ENCODE data around the gene SLC16A14.
"Not testable (repeated sequence)": the region's sequence is repeated elsewhere in the genome, so short reads cannot be mapped to it uniquely, and the experiment has no call there.

The SLC16A14 gene, protein sequence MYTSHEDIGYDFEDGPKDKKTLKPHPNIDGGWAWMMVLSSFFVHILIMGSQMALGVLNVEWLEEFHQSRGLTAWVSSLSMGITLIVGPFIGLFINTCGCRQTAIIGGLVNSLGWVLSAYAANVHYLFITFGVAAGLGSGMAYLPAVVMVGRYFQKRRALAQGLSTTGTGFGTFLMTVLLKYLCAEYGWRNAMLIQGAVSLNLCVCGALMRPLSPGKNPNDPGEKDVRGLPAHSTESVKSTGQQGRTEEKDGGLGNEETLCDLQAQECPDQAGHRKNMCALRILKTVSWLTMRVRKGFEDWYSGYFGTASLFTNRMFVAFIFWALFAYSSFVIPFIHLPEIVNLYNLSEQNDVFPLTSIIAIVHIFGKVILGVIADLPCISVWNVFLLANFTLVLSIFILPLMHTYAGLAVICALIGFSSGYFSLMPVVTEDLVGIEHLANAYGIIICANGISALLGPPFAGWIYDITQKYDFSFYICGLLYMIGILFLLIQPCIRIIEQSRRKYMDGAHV

DNA sequence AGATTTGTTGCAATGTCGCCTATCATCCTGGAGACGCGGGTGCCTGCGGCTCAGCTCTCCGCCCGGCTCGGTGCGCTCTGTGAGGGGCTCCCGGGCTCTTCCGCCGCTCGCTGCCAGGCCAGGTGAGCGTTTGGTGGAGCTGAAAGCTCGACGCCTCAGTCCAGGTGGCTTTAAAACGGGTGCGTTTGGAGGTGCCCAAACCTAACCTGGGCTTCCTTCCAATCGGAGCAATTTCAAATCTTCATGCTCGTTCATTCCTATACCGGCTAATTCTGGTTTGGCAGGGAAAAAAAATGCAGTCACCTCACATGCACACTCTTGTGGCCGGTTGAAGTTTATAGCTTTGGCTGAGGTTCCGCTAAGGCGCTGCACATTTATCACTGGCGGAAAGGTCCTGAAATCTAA is at the start of gene SLC16A14:
Gene SLC16A14 (minus strand): TSS at position 274 of the 405 bp plus-strand sequence. CDS start 9,572 bp downstream, outside the sequence.
- DNase-seq (ENCODE audit: extremely low read depth in 1 of 2, low read depth in 1 of 2): no peak

DNA sequence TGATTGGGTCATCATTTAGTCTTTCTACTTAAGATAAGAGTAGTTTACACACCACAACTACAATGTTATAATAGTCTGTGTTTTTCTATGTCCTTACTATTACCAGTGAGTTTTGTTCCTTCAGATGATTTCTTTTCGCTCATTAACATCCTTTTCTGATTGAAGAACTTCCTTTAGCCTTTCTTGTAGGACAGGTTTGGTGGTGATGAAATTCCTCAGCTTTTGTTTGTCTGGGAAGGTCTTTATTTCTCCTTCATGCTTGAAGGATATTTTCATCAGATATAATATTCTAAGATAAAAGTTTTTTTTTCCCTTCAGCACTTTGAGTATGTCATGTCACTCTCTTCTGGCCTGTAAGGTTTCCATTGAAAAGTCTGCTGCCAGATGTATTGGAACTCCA is 38.0 kb upstream of the SLC16A14 start:
- no peak for DNase-seq (ENCODE audit: extremely low read depth in 1 of 2, low read depth in 1 of 2)

DNA sequence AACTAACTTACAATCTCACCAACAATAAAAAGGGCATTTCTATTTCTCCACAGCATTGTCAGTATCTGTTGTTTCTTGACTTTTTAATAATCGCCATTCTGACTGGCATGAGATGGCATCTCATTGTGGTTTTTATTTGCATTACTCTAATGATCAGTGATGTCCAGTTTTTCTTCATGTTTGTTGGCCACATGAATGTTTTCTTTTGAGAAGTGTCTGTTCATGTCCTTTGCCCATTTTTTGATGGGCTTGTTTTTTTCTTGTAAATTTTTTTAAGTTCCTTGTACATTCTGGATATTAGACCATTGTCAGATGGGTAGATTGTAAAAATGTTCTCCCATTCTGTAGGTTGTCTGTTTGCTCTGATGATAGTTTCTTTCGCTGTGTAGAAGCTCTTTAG is 33.2 kb upstream of the SLC16A14 start:
- DNase-seq (ENCODE audit: extremely low read depth in 1 of 2, low read depth in 1 of 2): not testable (repeated sequence)

DNA sequence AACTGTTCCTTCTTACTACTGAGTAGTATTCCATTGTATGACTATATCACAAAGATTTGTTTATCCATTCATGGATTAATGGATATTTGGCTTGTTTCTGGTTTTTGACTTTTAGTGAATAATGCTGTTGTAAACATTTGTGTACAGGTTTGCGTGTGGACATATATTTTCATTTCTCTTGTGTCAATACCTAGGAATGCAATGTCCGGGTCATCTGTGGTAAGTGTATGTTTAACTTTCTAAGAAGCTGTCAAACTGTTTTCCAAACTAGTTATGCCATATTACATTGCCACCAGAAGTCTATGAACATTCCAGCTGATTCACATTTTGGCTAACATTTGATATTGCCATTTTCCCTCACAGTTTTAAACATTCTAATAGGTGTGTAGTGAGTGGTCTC is 29.1 kb upstream of the SLC16A14 start:
- no peak for DNase-seq (ENCODE audit: extremely low read depth in 1 of 2, low read depth in 1 of 2)

DNA sequence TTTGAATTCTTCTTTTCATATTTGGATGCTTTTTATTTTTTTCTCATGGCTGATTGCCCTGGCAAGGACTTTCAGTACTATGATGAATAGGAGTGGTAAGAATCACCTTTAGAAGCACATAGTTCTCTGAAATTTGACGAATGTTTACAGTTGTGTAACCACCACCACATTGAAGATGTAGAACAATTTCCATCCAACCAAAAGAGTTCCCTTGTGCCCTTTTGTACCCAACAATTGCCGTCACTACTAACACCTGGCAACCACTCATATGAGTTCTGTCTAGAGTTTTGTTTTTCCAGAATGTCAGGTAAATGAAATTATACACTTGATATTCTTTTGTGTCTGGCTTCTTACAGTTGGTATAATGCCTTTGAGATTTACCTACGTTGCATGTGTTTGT is 28.7 kb upstream of the SLC16A14 start:
- no peak for DNase-seq (ENCODE audit: extremely low read depth in 1 of 2, low read depth in 1 of 2)

DNA sequence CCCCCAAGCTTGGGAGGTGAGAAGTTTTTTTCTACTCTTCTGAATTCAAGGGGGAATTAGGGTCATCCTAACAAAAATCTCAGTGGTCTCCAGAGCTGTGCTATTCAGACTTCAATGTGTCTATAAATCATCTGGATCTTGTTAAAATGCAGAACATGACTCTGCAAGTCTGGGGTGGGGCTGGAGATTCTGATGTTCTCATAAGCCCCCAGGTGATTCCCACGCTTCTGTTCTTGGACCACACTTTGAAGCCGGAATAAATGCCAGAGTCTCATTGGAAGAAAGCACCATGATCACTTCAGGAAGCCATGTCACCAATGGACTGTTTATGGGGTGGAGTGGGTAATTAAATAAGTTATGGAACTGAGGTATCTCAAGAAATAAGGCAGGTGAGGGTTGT is 22.2 kb upstream of the SLC16A14 start:
- no peak for DNase-seq (ENCODE audit: extremely low read depth in 1 of 2, low read depth in 1 of 2)

DNA sequence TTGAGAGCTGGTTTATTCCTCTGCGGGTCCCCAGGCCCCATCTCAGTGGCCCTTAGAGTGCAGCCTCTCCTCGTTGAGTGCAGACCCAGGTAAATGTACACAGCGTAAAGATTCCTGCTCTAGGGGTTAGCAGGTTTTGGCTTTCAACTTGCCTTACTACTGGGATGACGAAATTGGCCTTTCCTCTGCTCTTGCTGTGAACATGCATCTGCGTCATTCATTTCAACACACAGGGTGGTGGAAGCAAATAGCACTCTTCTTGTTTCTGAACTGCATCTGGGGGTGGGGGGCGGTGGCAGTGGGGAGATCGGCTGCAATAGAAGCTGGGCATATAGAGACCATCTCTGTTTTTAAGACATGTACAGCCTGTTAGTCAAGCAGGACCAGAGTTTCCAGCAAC is 16.5 kb upstream of the SLC16A14 start:
- DNase-seq (ENCODE audit: extremely low read depth in 1 of 2, low read depth in 1 of 2): no peak

DNA sequence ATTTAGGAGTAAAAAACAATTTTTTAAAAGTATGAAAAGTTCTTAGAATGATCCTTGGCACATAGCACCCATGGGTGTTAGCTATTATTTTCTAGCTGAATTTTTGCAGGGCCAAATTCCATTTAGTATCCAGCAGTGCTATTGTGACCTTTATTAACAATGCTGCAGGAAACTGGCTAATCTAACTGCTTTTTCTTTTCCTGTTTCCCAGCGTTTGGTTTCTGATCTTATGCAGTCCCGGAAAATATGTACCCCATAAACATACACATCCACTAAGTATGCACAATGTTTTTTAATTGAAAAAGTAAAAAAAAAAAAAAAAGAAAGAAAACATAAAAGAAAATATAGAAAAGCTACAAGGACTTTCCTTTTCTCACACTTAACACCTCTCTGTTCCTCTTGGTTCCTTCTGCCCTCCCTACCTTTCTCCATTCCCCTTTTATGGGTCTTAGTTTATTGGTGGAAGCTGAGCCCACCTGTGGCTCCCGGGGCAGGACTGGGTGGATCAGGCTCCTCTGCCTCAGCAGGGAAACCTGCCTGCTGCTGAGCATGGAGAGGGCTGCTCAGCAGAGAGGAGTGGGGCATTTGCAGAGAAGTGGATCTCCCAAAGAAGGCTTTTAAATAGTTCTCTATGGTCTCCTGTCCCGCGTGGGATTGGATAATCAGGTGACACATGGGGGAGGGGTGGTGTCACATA is 9.3 kb upstream of the SLC16A14 start:
- DNase-seq (ENCODE audit: extremely low read depth in 1 of 2, low read depth in 1 of 2): no peak

DNA sequence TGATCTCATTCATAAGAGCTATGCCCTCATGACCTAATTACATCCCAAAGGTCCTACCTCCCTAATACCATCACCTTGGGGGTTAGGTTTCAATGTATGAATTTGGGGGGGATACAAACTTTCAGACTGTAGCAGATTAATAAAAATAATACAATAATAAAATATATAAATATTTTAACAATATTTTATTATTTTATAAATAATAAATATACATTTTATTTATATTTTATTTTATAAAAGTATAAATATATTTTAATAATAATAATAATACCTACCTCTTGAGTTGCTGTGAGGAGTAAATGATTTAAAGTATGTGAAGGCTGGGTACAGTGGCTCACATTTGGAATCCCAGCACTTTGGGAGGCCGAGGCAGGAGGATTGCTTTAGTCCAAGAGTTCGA is 8.1 kb upstream of the SLC16A14 start:
- no peak for DNase-seq (ENCODE audit: extremely low read depth in 1 of 2, low read depth in 1 of 2)

DNA sequence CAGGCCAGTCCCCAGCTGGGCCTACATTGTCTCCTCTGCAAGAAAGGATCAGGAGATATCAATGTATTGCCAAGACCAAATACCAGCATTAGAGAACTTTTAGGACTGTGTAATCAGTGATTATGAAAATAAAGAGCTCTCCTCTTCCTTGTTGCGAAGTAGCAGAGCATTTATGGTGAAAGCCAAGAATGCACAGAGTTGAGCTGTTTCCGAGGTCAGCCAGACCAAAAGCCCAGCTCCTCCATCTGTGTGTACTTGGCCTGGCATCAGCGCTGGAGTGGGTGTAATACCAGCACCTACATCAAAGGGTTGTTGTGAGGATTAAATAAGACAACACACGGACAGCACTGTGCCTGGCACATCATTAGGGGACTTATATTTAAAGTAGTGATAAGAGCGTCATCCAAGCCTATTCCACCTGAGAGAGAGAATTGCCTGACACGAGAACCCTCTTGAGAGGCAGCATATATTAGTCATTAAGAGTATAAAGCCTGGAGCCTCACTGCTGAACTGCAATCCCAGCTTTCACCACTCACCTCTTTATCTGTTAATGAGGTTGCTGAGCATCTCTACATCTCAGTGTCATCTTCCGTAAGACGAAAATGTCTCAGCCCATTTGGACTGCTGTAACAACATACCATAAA is 7.4 kb upstream of the SLC16A14 start:
- no peak for DNase-seq (ENCODE audit: extremely low read depth in 1 of 2, low read depth in 1 of 2)

DNA sequence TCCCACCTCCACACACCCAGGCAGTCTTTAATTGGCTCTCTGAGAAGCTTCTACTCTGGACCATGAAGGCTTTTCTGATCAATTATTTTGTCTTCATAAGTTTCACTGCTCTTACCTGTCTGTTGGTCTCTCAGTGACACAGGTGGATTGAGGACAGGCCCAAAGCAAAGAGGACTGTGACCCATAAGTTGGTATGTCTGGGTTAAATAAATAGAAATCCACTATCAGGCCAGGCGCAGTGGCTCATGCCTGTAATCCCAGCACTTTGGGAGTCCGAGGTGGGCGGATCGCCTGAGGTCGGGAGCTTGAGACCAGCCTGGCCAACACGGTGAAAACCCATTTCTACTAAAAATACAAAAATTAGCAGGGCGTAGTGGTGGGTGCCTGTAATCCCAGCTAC is 2.7 kb upstream of the SLC16A14 start:
- no peak for DNase-seq (ENCODE audit: extremely low read depth in 1 of 2, low read depth in 1 of 2)

DNA sequence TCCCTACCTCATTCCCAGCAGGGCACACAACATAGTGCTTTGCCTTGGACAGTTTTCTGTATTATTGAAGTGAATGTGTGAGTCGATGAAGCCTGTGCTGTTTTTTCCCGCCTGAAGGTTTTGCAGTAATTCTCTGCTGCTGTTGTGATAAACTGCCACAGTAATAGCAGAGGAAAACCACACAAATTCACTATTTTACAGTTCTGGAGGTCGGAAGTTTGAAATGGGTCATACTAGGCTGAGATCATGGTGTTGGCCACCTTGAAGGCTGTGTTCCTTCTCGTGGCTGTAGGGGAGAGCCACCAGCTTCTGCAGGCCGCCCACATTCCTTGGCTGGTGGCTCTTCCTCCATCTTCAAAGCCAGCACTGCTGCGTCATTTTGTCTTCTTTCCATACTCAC is 678 bp upstream of the SLC16A14 start:
- DNase-seq (ENCODE audit: extremely low read depth in 1 of 2, low read depth in 1 of 2): no peak

DNA sequence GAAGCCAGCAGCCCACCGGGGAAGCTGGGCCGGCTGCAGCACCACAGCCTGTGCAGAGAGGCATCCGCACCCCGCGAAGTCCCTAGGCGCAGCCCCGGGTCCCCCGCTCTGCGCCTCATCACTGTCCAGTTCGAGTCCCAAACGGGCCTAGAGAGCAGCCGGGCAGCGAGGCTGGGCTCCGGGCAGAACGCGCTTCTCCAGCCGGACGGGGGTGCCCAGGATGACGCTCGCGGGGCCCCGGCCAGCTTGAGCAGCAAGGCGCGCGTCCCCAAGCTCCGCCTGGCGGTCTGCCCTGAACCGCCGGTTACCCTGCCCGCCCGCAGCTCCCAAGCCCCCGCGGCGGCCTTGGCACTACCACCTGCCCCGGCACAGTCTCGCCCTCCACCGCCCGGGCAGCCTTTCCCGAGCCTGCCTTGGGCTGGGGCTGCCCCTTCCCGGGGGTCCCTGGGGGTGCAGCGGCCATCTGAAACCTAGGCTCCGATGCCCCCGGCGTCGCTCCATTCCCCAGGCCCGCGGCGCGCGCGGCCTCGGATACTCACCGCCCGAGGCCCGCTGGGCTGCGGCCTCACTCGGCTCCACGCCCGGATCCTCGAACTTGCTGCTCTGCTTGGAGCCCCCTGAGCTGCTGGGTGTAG is 591 bp downstream of the SLC16A14 start:
- DNase-seq (ENCODE audit: extremely low read depth in 1 of 2, low read depth in 1 of 2): no peak

DNA sequence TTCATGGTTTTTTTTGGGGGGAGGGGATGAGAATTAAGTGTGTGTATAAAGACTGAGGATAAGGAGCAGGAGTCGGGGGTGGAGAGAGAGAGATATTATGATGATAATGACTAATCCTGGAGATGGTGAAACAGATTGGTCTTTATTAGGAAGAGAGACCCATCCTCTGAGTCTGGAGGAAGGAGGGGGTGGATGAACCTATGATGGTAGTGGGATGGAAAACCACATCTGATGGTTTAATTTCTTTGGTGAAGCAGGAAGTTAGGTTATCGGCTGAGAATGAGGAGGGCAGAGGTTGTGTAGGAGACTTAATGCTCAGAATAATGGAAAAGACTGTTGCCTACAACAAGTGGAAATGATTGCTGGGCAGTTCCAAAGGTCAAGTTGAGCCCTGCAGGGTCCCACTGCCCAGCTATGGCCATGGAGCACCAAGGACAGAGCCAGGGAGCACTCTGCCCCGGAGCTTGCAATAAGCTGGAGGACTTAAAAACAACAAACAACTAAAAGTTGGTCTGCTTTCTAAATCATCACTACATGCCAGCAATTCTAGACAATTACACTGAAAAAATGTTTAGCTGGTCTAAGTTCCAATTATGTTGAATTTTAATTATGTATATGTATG is 7.9 kb downstream of the SLC16A14 start:
- DNase-seq (ENCODE audit: extremely low read depth in 1 of 2, low read depth in 1 of 2): no peak

DNA sequence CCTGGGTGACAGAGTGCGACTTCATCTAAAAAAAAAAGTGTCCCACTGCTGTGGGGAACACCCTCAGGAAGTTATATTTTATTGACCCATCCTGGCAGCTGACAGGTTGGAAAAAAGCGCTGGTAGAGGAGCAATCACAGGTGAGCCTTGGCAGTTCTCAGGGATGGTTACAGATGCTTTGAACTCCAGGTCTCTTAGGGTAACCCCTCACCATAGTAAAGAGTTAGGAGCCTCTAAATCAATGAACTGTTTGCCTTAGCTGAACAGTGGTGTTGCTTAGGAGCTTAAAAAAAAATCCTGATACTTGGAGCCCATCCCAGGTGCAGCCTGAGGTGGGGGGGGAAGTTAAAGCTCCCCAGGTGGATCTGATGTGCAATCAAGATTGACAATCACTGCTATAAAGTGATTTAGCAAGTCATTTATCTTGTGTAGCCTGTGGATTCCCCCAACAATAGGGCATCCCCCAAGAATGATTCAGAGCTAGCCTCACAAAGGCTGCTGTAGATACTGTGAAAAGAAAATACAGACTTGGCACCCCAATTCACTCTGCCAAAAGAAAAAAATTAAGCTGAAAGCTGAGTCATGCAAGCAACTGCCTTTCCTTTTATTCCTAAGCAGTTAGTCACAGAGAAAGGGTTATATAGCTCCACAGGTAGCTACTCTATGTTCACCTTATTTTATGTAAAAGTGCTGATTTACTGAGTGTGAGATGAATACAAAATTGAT is 14.8 kb downstream of the SLC16A14 start:
- DNase-seq (ENCODE audit: extremely low read depth in 1 of 2, low read depth in 1 of 2): no peak

DNA sequence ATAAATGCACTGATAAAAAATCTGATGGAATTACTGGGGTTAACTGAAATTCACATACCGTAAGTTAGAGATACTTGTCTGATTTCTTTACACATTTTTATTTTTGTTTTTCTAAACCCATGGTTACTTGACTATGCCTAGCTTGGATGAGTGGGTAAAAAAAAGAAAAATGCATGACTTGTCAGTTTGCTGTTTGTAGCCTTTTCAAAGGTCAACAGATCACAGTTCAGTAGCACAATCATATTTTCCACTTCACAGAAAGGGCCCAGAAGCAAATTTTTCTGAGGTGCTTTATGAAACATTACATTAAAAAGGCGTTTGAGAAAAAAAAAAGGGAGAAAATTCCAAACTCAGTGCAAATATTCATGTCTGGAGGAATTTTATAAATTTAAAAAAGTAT is 16.4 kb downstream of the SLC16A14 start:
- DNase-seq (ENCODE audit: extremely low read depth in 1 of 2, low read depth in 1 of 2): no peak

DNA sequence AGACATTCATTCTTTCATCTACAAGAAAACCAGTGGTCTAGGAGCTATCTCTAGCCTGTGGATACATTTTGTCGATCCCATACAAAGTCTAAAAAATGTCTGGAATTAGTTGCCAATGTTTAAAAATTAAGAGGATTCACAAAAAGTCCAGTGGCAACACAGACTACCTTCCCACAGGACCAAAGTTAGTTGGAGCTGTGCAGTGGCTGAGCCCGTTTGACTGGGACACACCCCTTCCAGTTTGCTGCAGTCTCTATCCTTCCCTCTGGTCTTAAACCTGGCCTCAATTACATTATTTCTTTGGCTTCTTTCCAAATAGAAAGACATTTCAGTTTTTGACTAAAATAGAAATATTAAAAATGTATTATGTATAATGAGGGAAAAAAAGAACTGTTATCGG is 18.6 kb downstream of the SLC16A14 start:
- no peak for DNase-seq (ENCODE audit: extremely low read depth in 1 of 2, low read depth in 1 of 2)

DNA sequence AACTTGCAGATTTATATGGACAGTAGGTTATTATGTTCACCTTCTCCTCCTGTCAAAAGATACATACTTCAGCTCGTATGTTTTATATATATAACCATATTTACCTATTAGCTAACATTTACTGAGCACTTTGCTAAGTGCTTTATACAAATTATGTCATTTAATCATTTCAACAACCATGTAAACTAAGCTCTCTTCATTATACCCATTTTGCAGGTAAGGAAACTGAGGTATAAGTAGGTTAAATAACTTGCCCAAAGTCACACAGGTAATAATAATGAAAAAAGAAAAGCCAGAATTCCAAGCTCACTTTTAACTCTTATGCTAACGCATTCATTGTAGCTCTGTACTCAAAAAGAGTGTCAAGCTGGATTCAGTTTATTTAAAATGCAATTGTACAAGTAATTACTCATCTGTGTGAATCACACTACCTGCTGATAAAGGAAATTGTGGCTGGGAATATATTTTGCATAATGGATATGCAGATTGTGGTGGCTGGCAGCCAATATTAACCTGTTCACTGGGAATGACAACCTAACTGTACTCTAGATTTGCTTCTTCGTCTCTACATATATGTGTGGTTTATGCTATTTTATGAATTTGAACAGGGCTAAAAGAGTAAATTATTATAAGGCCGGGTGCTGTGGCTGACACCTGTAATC is 20.6 kb downstream of the SLC16A14 start:
- no peak for DNase-seq (ENCODE audit: extremely low read depth in 1 of 2, low read depth in 1 of 2)

DNA sequence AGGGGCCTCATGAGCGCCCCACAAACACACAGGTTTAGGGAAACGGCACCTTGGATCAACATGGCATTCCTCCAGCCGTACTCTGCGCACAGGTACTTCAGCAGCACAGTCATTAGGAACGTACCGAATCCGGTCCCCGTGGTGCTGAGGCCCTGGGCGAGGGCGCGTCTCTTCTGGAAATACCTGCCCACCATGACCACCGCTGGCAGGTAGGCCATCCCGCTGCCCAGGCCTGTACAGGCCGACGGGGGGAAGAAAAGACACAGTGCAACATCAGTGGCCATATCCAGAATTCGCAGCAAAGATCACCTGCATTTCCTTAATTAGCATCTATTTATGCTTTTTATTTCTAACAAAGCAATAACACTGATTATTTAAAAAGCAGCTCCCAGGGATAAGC is 22.2 kb downstream of the SLC16A14 start:
- DNase-seq (ENCODE audit: extremely low read depth in 1 of 2, low read depth in 1 of 2): no peak

DNA sequence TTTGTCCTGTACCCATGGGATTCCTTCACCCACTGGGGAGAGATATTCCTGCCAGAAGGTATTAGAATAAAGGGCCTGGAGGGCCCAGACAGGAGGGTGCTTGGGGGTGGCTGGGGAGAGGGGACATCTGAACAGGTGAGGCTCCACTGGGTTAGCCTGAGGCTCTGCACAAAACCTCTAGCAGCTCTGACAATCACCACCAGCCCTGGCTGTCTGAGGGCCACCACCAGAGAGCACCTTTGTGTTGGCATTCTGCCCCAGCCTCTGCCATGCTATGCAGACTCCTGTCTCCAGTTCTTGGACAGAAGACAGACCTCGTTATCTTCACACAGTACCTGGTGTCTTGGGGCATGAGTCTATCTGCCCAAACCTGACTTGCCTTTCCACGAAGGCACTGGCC is 25.3 kb downstream of the SLC16A14 start:
- DNase-seq (ENCODE audit: extremely low read depth in 1 of 2, low read depth in 1 of 2): no peak
